Esophagus squamous epithelium (tissue), 5 donors: ENCODE results near the gene PYGL. TPM values are rescaled to one million over a fixed set of nuclear protein-coding genes. Genes with fewer than 3 reads are reported as not detected.

Experiments
- DNase-seq: peaks from one replicate; lab custom pipeline; 2025; lab: John Stamatoyannopoulos, UW
- H3K27ac ChIP-seq, 4 donors: fragments of 200-600 bp; sonication (generic); one replicate each; pipeline ENCODE4 v1.5.1; 2016 to 2019; ENCODE audit warnings: mild to moderate bottlenecking in 1 of 4
- H3K27me3 ChIP-seq, 4 donors: fragments of 200-600 bp; sonication (generic); 1 replicate in 3 of 4; 2 replicates in 1 of 4; pipeline versions ENCODE4 v1.5.1 to v1.6.0; 2017 to 2021; ENCODE audit warnings: antibody characterized with exemption in 1 of 4
- H3K36me3 ChIP-seq, 3 donors: fragments of 200-600 bp; sonication (generic); one replicate each; pipeline ENCODE4 v1.5.1; 2016 to 2019
- H3K4me1 ChIP-seq, 3 donors: fragments of 200-600 bp; sonication (generic); one replicate each; pipeline ENCODE4 v1.5.1; 2017 to 2019
- H3K4me3 ChIP-seq, 4 donors: fragments of 200-600 bp; sonication (generic); 1 replicate in 3 of 4; 2 replicates in 1 of 4; pipeline ENCODE4 v1.5.1; 2016 to 2019; ENCODE audit warnings: mild to moderate bottlenecking in 2 of 4, moderate library complexity in 1 of 4
- H3K9me3 ChIP-seq, 3 donors: fragments of 200-600 bp; sonication (generic); one replicate each; pipeline ENCODE4 v1.5.1; 2016 to 2019
- POLR2A ChIP-seq, 4 donors: fragments of 450-650 bp; IDR thresholded peaks; one replicate each; pipeline ENCODE4 v1.6.1; 2017; ENCODE audit warnings: antibody characterized with exemption in 4 of 4, mild to moderate bottlenecking in 4 of 4, moderate library complexity in 3 of 4
- WGBS, 2 donors: methylation state at CpG; one replicate each; pipeline ENCODE4 v1.1.5; 2018; 5-methylcytosine and 5-hydroxymethylcytosine counted together
- intact Hi-C: fragments of 100-400 bp; cut with DNase I; formaldehyde crosslinking; loops from one replicate; pipeline ENCODE4 v1.15.0; 2022
- total RNA-seq, 4 donors: library from RNA; depleted of rRNA; stranded (reverse); fragments of >200 nt; gene quantifications; one replicate each; pipeline ENCODE4 v1.1.0, GENCODE V29; 2016
- TF ChIP-seq, protein P1 (sequence below), 6 experiments: fragments of 450-650 bp in 4 of 6; fragments of 200-600 bp in 2 of 6; sonication (generic) in 2 of 6; IDR thresholded peaks; one replicate each; pipeline ENCODE4 v1.5.1; 2016 to 2019; ENCODE audit warnings: antibody characterized with exemption in 6 of 6, mild to moderate bottlenecking in 4 of 6, moderate library complexity in 4 of 6
- donor health status: DM: yes; HTN: yes; CAD: no.

The PYGL gene
- total RNA-seq, 4 donors from 2014 or later, result 69.7 to 158 (median 91.0) TPM

DNA sequence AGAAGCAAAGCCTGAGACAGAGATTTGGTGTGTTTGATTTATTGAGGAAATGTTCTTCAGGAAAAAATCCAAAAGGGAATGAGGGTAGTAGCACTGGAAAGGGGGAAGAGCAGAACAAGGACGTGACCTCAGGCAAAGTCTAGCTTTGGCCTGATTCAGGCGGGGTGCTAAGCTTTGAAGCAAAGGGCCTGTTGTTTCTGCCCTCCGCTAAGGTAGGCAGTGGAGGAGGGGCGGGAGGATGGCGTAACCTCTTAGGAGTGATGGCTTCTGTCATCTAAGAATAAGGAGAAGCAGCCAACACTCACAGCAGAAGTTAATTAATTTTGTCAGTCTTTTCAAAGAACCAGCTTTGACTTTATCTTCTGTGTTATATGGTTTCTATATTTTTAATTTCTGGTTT, 52.0 kb downstream of the PYGL start:
- H3K4me3 ChIP-seq, result no peak overlapping the region
- no peaks in the 10 kb centered on the region for H3K27me3 ChIP-seq
- H3K36me3 ChIP-seq, result no peaks in the 10 kb centered on the region
- no peaks in the 10 kb centered on the region for H3K9me3 ChIP-seq
- H3K27ac ChIP-seq, result no peak overlapping the region
- intact Hi-C loops, result no loop called here
- peaks cover 0 to 14% (median 0%) of the 10 kb centered on the region in 3 donors for H3K4me1 ChIP-seq
- TF ChIP-seq POLR2A (IDR thresholded peaks at IDR 0.05), result no peak
- TF ChIP-seq, protein P1, sequence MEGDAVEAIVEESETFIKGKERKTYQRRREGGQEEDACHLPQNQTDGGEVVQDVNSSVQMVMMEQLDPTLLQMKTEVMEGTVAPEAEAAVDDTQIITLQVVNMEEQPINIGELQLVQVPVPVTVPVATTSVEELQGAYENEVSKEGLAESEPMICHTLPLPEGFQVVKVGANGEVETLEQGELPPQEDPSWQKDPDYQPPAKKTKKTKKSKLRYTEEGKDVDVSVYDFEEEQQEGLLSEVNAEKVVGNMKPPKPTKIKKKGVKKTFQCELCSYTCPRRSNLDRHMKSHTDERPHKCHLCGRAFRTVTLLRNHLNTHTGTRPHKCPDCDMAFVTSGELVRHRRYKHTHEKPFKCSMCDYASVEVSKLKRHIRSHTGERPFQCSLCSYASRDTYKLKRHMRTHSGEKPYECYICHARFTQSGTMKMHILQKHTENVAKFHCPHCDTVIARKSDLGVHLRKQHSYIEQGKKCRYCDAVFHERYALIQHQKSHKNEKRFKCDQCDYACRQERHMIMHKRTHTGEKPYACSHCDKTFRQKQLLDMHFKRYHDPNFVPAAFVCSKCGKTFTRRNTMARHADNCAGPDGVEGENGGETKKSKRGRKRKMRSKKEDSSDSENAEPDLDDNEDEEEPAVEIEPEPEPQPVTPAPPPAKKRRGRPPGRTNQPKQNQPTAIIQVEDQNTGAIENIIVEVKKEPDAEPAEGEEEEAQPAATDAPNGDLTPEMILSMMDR (IDR thresholded peaks at IDR 0.05), result no peak
- DNase-seq, result no peak
- 68 to 78% methylated on average over 5 of the region's 5 CpGs for WGBS, 2 donors

DNA sequence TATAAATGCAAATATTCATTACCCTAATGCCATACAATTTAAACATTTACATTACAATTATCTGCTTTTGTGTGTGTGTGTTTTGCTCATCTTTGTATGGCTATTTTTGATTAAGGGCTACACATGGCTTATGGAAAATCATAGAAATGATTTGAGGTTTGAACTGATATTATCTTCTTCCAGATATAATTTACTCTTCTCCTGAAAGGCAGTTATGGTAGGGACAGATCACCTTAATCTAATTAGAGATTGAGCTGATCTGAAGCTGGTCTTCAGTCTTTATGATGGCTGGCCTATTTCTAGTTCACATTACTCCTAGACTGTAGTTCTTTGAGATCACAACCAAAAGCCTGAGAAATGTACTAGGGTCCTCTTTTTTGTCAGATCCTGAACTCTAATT, 56.8 kb downstream of the PYGL start:
- intact Hi-C loops, result no loop called here
- no peaks in the 10 kb centered on the region for H3K9me3 ChIP-seq
- H3K4me3 ChIP-seq, result no peak overlapping the region
- peaks cover 0 to 16% (median 3%) of the 10 kb centered on the region in 3 donors for H3K4me1 ChIP-seq
- TF ChIP-seq, protein P1 (IDR thresholded peaks at IDR 0.05), result no peak
- no peak for TF ChIP-seq POLR2A (IDR thresholded peaks at IDR 0.05)
- no peak overlapping the region for H3K27ac ChIP-seq
- H3K27me3 ChIP-seq, result no peaks in the 10 kb centered on the region
- DNase-seq, result no peak
- H3K36me3 ChIP-seq, result no peaks in the 10 kb centered on the region

DNA sequence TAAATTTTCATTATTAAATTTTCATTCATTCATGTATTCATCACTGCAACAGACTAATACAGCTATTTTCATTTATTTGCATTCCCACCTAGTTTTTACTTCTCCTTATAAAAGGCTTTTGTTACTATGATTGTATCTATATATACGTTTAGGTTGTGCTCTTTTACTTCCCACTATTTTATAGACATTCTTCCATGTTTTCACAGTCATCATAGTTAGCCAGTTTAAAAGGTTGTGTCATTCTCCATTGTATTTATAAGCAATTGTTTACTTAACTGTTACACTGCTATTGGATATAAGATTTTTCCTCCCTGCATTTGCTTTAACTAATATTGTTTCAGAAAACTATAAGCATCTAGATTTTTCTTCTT, 60.5 kb downstream of the PYGL start:
- intact Hi-C loops, result no loop called here
- WGBS, 2 donors, result 52 to 63% methylated on average over 1 of the region's 1 CpG
- TF ChIP-seq, protein P1 (IDR thresholded peaks at IDR 0.05), result no peak
- no peak for TF ChIP-seq POLR2A (IDR thresholded peaks at IDR 0.05)

DNA sequence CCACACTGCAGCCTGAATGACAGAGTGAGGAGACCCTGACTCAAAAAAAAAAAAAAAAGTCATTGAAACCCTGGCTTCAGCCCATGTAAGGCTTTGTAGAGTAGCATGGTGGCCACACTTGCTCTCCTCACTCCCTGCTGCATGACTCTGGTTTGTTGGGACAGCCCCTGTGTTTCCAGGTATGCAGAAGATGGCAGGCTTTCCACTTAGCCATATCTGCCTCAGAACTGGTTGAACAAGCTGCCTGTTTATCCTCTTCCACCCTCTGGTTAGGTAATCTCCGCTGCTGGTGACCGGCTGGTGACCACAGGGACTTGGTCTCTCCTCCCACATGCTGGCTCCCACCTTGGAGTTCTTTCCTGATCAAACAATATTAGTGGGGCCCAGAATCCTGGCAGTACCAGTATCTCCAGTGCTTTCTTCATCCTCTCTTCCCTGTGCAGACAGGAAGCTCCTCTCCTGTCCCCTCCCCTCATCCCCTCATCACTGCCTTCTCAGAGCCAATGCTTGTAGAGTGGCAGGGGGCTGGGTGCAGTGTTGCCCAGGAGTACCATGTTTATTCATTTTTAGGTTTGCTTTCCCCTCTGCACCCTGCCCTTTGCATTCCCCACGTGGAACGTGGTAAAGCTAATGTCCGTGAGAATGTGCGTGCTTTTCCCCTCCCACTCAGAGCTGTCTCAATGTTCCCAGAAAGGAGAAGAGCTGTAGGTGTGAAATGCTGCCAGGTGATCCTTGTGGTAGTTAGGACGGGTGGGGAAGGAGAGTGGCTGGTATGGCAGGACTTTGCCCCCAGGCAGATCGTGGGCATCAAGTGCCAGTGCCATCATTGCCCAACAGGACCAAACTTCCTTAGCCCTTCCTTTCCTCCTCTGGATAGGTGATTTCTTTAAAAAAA, 61.1 kb downstream of the PYGL start:
- H3K4me3 ChIP-seq, result no peak overlapping the region
- no peaks in the 10 kb centered on the region for H3K9me3 ChIP-seq
- peaks cover 0 to 13% (median 3%) of the 10 kb centered on the region in 3 donors for H3K4me1 ChIP-seq
- H3K27me3 ChIP-seq, result no peaks in the 10 kb centered on the region
- intact Hi-C loops, result no loop called here
- peak overlapping the region in 1 of 4 donors; percentile 31 for H3K27ac ChIP-seq
- TF ChIP-seq POLR2A (IDR thresholded peaks at IDR 0.05), result no peak
- TF ChIP-seq, protein P1 (IDR thresholded peaks at IDR 0.05), result no peak
- WGBS, 2 donors, result 59 to 68% methylated on average over 8 of the region's 8 CpGs
- no peaks in the 10 kb centered on the region for H3K36me3 ChIP-seq
- DNase-seq, result no peak

More for the DNA sequence above, 60.5 kb downstream of the PYGL start:
- Histone ChIP-seq H3K27ac (peak overlapping the region in 1 of 4 donors; percentile 31), H3K27me3 (no peaks in the 10 kb centered on the region), H3K4me3 (no peak overlapping the region), H3K4me1 (peaks cover 0 to 13% (median 3%) of the 10 kb centered on the region in 3 donors), H3K9me3 (no peaks in the 10 kb centered on the region), H3K36me3 (no peaks in the 10 kb centered on the region)
- DNase-seq, result no peak

GRCh38 chr14:50875359-50876070, 68.8 kb downstream of the PYGL start:
- TF ChIP-seq, protein P1 (IDR thresholded peaks at IDR 0.05), result no peak
- no peak for TF ChIP-seq POLR2A (IDR thresholded peaks at IDR 0.05)
- H3K27me3 ChIP-seq, result peaks cover 0 to 53% (median 6%) of the 10 kb centered on the region in 4 donors
- DNase-seq, result no peak

More at GRCh38 chr14:50875359-50876070, 68.8 kb downstream of the PYGL start:
- peaks cover 0 to 10% (median 6%) of the 10 kb centered on the region in 3 donors for H3K4me1 ChIP-seq
- no peaks in the 10 kb centered on the region for H3K9me3 ChIP-seq
- H3K36me3 ChIP-seq, result no peaks in the 10 kb centered on the region
- 66 to 76% methylated on average over 3 to 6 of the region's 7 CpGs for WGBS, 2 donors
- no peak overlapping the region for H3K27ac ChIP-seq
- H3K4me3 ChIP-seq, result no peak overlapping the region
- intact Hi-C loops, result no loop called here
